Type B pancreatic cell (in vitro differentiated cells): ENCODE results near the gene TBKBP1. TPM values are rescaled to one million over a fixed set of nuclear protein-coding genes. Genes with fewer than 3 reads are reported as not detected.

Experiments
- DNase-seq: peaks from one replicate; pipeline ENCODE4 v3.0.0; 2021; ENCODE audit warnings: mixed read lengths; ENCODE audit not compliant: unreplicated experiment; ENCODE audit errors: extremely low spot score
- H3K27ac Mint-ChIP-seq: 2 replicates; pipeline ENCODE4 v1.8.0; 2021; ENCODE audit warnings: mild to moderate bottlenecking, mixed read lengths
- H3K27me3 Mint-ChIP-seq: 2 replicates; pipeline ENCODE4 v1.8.0; 2021; ENCODE audit warnings: mixed read lengths
- H3K36me3 Mint-ChIP-seq: 2 replicates; pipeline ENCODE4 v1.8.0; 2021; ENCODE audit warnings: mixed read lengths
- H3K4me1 Mint-ChIP-seq: one replicate; pipeline ENCODE4 v1.8.0; 2021; ENCODE audit warnings: mixed read lengths; ENCODE audit not compliant: unreplicated experiment
- H3K4me3 Mint-ChIP-seq: 2 replicates; pipeline ENCODE4 v1.8.0; 2021; ENCODE audit warnings: mild to moderate bottlenecking, mixed read lengths
- H3K9me3 Mint-ChIP-seq: 2 replicates; pipeline ENCODE4 v1.8.0; 2021; ENCODE audit warnings: mixed read lengths
- total RNA-seq: library from RNA; stranded (reverse); gene quantifications from 2 replicates; pipeline ENCODE4 v1.2.1, GENCODE V29; 2021; ENCODE audit warnings: low replicate concordance
- TF ChIP-seq, protein P1 (sequence below): fragments of 200-600 bp; sonication (generic); conservative IDR thresholded peaks from 2 replicates; pipeline ENCODE4 v1.5.0; 2021; ENCODE audit warnings: antibody characterized with exemption, mild to moderate bottlenecking

Gene TBKBP1
- total RNA-seq, 1 donor from 2014 or later: 19.7 TPM

DNA sequence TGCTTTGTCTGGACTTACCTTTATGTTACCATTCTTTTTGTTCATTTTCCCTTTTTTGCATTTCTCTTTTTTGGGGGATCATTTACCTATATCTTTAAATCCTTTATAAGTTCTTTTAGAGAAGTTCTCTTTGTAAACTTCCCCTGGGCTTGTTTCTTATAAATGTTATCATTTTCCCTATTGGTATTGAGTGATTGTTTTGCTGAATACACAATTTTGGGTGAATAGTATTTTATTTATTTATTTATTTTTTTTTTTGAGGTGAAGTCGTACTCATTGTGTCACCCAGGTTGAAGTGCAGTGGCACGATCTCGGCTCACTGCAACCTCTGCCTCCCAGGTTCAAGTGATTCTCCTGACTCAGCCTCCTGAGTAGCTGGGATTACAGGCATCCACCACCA is 57.5 kb downstream of the TBKBP1 start:
- H3K27me3 Mint-ChIP-seq: peaks cover 67% of the 10 kb centered on the region
- no peaks in the 10 kb centered on the region for H3K4me1 Mint-ChIP-seq
- no peak overlapping the region for H3K27ac Mint-ChIP-seq
- DNase-seq: no peak
- no peaks in the 10 kb centered on the region for H3K36me3 Mint-ChIP-seq
- TF ChIP-seq, protein P1, sequence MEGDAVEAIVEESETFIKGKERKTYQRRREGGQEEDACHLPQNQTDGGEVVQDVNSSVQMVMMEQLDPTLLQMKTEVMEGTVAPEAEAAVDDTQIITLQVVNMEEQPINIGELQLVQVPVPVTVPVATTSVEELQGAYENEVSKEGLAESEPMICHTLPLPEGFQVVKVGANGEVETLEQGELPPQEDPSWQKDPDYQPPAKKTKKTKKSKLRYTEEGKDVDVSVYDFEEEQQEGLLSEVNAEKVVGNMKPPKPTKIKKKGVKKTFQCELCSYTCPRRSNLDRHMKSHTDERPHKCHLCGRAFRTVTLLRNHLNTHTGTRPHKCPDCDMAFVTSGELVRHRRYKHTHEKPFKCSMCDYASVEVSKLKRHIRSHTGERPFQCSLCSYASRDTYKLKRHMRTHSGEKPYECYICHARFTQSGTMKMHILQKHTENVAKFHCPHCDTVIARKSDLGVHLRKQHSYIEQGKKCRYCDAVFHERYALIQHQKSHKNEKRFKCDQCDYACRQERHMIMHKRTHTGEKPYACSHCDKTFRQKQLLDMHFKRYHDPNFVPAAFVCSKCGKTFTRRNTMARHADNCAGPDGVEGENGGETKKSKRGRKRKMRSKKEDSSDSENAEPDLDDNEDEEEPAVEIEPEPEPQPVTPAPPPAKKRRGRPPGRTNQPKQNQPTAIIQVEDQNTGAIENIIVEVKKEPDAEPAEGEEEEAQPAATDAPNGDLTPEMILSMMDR: no peak
- H3K9me3 Mint-ChIP-seq: no peaks in the 10 kb centered on the region
- no peak overlapping the region for H3K4me3 Mint-ChIP-seq

DNA sequence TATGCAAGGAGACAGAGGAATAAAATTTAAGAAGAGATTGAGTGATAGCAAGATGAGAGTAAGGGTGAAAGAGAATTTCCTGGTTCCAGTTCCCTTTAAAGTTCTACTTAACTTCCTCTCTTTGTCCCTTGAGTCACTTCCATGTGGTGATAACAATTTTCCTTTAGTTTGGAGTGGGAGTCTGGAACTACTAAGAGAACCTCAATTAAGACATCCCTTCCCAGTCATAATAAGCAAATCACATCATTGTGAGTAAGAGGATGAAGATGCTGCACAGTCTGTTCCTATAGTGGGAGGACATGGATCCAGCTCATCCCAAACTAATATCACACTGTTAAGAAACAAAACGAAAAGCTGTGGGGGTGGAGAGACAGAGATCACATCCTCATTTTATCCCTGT is 63.4 kb downstream of the TBKBP1 start:
- TF ChIP-seq, protein P1: no peak
- H3K27me3 Mint-ChIP-seq: peaks cover 60% of the 10 kb centered on the region
- no peak for DNase-seq
- no peak overlapping the region for H3K27ac Mint-ChIP-seq
- H3K4me3 Mint-ChIP-seq: no peak overlapping the region
- no peaks in the 10 kb centered on the region for H3K4me1 Mint-ChIP-seq
- no peaks in the 10 kb centered on the region for H3K36me3 Mint-ChIP-seq
- no peaks in the 10 kb centered on the region for H3K9me3 Mint-ChIP-seq

DNA sequence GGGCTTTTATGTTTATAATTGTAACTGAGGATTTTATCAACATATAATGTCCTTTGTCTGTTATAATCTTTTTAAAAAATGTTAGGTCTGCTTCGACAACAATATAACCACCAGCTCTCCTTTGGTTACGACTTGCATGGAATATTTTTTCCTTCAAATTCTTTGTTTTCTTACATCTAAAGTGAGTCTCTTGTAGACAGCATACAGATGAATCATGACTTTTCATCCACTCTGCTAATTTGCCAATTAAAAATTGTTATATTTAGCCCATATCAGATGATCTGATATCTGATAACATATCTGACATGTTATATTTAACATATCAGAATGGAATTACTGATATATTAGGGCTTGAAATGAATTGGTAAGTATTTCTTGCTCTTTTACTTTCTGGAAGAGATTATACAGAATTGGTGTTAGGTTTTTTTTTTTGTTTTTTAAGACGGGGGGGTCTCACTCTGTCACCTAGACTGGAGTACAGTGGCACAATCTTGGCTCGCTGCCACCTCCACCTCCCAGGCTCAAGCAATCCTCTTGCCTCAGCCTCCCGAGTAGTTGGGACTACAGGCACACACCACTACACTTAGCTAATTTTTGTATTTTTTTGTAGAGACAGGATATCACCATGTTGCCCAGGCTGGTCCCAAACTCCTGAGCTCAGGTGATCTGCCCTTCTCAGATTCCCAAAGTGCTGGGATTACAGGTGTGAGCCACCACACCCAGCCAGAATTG is 66.6 kb downstream of the TBKBP1 start:
- H3K4me1 Mint-ChIP-seq: no peaks in the 10 kb centered on the region
- H3K9me3 Mint-ChIP-seq: no peaks in the 10 kb centered on the region
- TF ChIP-seq, protein P1: no peak
- DNase-seq: no peak
- H3K27ac Mint-ChIP-seq: no peak overlapping the region
- no peaks in the 10 kb centered on the region for H3K36me3 Mint-ChIP-seq
- H3K27me3 Mint-ChIP-seq: peaks cover 51% of the 10 kb centered on the region
- no peak overlapping the region for H3K4me3 Mint-ChIP-seq

Other genes with a start within 250 kb of the TBKBP1 start
- gene NPEPPS, start 163.1 kb upstream of the TBKBP1 start, total RNA-seq: 150 and 186 TPM in 2 replicates
- gene KPNB1, start 44.2 kb upstream of the TBKBP1 start, total RNA-seq: 300 and 372 TPM in 2 replicates
- gene TBX21, start 39.1 kb downstream of the TBKBP1 start, total RNA-seq: not detected in 2 replicates
- gene OSBPL7, start 127.6 kb downstream of the TBKBP1 start, total RNA-seq: 9.1 and 20.3 TPM in 2 replicates
- 37.7 and 49.4 TPM in 2 replicates for gene MRPL10, start 137.4 kb downstream of the TBKBP1 start, total RNA-seq
- gene LRRC46, start 137.5 kb downstream of the TBKBP1 start, total RNA-seq: 0.64 and 2.8 TPM in 2 replicates
- gene SCRN2, start 147.1 kb downstream of the TBKBP1 start, total RNA-seq: 34.9 and 45.2 TPM in 2 replicates
- gene SP6, start 157.0 kb downstream of the TBKBP1 start, total RNA-seq: 19.3 and 75.1 TPM in 2 replicates
- 16.9 and 22.0 TPM in 2 replicates for gene SP2, start 202.1 kb downstream of the TBKBP1 start, total RNA-seq
- 12.8 and 16.3 TPM in 2 replicates for gene PNPO, start 247.4 kb downstream of the TBKBP1 start, total RNA-seq